Cardiac muscle cell (in vitro differentiated cells and primary cell): ENCODE measurements around the gene SPACA5B. TPM values are rescaled to one million over a fixed set of nuclear protein-coding genes. Genes with fewer than 3 reads are reported as not detected.

Experiments used
- polyA plus RNA-seq: library from polyadenylated mRNA; unstranded; fragments of >200 nt; fragmentation: Nextera tagmentation; extraction: Ambion mirVana; gene quantifications from 2 replicates; pipeline ENCODE4 v1.2.1, GENCODE V29; 2016
- total RNA-seq: library from RNA; depleted of rRNA; stranded (reverse); fragments of >200 nt; gene quantifications from 2 replicates; pipeline ENCODE4 v1.2.3, GENCODE V29; 2016

SPACA5B gene
- total and polyA plus RNA-seq, 2 experiments from 2014 or later, result not detected

Other genes starting within 250 kb of the SPACA5B start
- 2.3 and 4.1 TPM in 2 replicates for gene ZNF182, start 126.6 kb upstream of the SPACA5B start, total RNA-seq
- gene ZNF182, start 126.6 kb upstream of the SPACA5B start, polyA plus RNA-seq, result 3.1 and 6.3 TPM in 2 replicates
- gene SPACA5, start 123.6 kb upstream of the SPACA5B start, total RNA-seq, result not detected in 2 replicates
- gene SPACA5, start 123.6 kb upstream of the SPACA5B start, polyA plus RNA-seq, result not detected in 2 replicates
- gene ZNF630, start 59.0 kb upstream of the SPACA5B start, total RNA-seq, result 1.2 and 1.6 TPM in 2 replicates
- 1.7 and 2.2 TPM in 2 replicates for gene ZNF630, start 59.0 kb upstream of the SPACA5B start, polyA plus RNA-seq
- not detected in 2 replicates for gene SSX5, start 66.2 kb downstream of the SPACA5B start, total RNA-seq
- not detected in 2 replicates for gene SSX5, start 66.2 kb downstream of the SPACA5B start, polyA plus RNA-seq
- gene SSX1, start 124.8 kb downstream of the SPACA5B start, total RNA-seq, result not detected in 2 replicates
- gene SSX1, start 124.8 kb downstream of the SPACA5B start, polyA plus RNA-seq, result not detected in 2 replicates
- gene SSX3, start 226.1 kb downstream of the SPACA5B start, total RNA-seq, result not detected in 2 replicates
- not detected in 2 replicates for gene SSX3, start 226.1 kb downstream of the SPACA5B start, polyA plus RNA-seq